ENCODE results near the gene COMTD1.

The COMTD1 gene

DNA sequence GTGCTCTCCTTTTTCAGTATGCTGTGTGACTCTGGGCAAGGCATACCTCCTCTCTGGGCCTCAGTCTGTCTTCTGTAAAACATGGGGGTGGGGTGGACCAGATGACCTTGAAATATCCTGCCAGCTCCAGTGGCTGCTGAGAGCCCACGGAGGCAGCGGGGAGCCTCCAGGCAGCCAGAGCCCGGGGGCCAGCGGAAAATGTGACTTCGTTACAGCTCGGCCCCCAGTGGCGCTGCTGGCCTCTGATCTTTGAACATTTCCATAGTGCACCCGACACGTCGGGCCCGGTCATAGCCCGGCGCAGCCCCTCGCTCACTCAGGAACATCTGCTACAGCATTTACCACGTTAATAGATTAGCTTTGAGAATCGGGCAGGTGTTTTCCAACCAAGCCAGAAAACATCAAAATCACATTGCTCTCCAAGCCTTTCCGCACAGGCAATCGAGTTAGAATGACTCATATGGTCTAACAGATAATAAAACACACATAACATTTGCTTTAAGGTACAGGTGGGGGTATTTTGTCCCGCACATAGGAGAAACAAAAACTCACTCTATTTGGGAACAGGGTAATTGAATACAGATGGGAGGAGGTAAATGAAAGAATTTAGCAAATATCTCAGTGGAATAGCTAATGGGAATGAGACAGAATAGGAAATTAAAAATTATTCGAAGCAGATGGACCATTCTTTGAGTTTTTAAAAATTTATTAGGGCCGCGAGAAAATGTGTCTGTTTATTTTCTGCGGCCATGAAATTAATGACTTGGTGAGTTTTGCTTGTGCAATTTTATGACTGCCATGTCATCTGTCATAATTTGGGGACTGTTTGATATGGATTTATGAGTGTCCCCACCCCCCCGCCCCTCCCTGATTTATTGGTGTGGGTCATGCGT lies 26.3 kb upstream of the COMTD1 start:
- TF ChIP-seq, protein P1, sequence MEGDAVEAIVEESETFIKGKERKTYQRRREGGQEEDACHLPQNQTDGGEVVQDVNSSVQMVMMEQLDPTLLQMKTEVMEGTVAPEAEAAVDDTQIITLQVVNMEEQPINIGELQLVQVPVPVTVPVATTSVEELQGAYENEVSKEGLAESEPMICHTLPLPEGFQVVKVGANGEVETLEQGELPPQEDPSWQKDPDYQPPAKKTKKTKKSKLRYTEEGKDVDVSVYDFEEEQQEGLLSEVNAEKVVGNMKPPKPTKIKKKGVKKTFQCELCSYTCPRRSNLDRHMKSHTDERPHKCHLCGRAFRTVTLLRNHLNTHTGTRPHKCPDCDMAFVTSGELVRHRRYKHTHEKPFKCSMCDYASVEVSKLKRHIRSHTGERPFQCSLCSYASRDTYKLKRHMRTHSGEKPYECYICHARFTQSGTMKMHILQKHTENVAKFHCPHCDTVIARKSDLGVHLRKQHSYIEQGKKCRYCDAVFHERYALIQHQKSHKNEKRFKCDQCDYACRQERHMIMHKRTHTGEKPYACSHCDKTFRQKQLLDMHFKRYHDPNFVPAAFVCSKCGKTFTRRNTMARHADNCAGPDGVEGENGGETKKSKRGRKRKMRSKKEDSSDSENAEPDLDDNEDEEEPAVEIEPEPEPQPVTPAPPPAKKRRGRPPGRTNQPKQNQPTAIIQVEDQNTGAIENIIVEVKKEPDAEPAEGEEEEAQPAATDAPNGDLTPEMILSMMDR (IDR thresholded peaks at IDR 0.05; ENCODE audit: low read depth, low read length), result no peak
- H3K4me3 ChIP-seq (replicated peaks in 1 of 2; ENCODE audit: low read depth in 2 of 2, low read length in 2 of 2), result no peak overlapping the region
- no peak for DNase-seq (ENCODE audit: low read depth in 2 of 2)

DNA sequence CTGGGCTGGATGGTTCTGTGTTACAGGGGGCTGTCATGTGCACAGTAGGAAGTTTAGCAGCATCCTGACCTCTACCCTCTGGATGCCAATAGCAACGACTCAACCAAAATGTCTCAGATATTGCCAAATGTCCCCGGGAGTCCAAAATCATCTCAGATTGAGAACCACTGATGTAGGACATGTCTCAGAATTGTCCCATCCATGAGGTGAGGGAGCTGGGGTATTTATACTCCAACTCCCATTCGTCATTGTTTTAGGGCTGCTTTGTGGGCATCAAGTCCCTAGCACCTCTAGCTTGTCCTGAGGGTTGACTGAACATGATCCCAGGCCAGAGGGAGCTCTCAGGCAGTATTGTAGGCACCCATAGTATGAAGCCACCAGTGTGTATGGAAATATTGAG lies 25.2 kb upstream of the COMTD1 start:
- no peak for DNase-seq (ENCODE audit: low read depth in 2 of 2)
- TF ChIP-seq, protein P1 (IDR thresholded peaks at IDR 0.05; ENCODE audit: low read depth, low read length), result no peak
- H3K4me3 ChIP-seq (replicated peaks in 1 of 2; ENCODE audit: low read depth in 2 of 2, low read length in 2 of 2), result no peak overlapping the region

DNA sequence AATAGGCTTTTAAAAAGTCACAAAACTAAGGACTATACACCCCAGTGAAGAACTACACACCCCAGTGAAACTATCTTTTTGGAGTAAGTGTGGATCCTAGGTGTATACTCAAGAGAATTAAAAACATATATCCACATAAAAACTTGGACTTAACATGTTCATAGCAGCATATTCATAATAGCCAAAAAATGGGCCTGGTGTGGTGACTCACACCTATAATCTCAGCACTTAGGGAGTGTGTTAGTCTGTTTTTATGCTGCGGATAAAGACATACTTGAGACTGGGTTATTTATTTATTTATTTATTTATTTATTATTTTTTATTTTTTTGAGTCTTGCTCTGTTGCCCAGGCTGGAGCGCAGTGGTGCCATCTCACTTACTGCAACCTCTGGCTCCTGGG lies 19.0 kb upstream of the COMTD1 start:
- DNase-seq (ENCODE audit: low read depth in 2 of 2), result no peak
- TF ChIP-seq, protein P1 (IDR thresholded peaks at IDR 0.05; ENCODE audit: low read depth, low read length), result no peak
- H3K4me3 ChIP-seq (replicated peaks in 1 of 2; ENCODE audit: low read depth in 2 of 2, low read length in 2 of 2), result no peak overlapping the region

DNA sequence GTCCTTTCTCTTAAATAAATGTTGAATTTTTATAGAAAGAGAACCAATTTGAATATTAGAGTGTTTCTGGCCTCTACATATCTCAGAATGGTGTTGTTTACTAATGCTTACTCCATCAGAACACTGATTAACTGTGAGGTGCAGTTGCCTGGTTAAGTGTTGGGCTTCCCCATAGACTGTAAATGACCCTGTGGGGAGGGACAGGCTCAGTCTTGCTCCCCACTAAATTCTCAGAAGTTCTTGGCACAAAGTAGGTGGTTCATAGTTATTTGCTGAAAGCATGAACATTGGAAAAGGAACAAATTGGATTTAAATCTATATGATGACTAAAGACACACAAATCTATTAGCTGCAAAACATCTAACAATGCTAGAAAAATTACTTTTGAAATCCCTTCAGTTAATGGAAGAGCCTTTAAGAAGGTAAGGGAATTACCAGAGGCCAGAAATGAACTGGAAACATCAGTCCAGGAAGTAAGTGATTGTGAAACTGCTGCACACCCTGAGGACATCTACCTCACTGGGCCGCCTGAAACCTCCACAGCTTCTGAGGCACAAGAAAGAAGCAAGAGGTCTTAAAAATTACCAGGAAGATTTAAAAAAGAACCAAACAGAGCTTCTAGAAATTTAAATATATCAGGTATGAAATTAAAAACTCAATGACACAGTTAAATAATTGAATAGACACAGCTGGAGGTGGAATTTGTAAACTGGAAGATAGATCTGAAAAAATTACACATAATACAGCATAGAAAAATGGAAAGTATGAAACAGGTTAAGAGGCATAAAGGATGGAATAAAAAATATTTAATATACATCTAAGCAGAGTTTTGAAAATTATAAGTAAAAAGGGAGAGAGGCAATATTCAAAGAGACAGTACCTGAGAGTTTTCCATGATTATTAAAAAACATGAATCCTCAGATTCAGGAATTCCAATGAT lies 17.8 kb upstream of the COMTD1 start:
- TF ChIP-seq, protein P1 (IDR thresholded peaks at IDR 0.05; ENCODE audit: low read depth, low read length), result no peak
- DNase-seq (ENCODE audit: low read depth in 2 of 2), result no peak
- no peak overlapping the region for H3K4me3 ChIP-seq (replicated peaks in 1 of 2; ENCODE audit: low read depth in 2 of 2, low read length in 2 of 2)

DNA sequence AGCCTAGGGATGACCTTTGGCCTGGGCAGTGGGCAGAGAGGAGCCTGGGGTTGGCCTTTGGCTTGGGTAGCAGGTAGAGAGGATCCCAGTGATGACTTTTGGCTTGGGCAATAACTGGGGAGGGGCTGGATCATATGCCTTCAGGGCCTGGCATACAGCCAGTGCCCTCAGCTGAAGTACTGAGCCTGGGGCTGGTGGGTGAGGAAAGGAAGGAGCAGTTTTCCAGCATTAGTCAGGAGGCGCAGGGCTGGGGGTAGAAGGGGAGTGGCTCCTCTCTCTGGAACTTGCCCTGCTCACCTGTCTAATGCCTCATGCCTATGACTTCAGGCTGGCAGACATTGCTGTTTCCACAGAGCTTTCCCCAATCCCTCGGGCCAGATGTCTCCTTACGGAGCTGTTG lies 15.2 kb upstream of the COMTD1 start:
- H3K4me3 ChIP-seq (replicated peaks in 1 of 2; ENCODE audit: low read depth in 2 of 2, low read length in 2 of 2), result no peak overlapping the region
- DNase-seq (ENCODE audit: low read depth in 2 of 2), result no peak
- TF ChIP-seq, protein P1 (IDR thresholded peaks at IDR 0.05; ENCODE audit: low read depth, low read length), result no peak

DNA sequence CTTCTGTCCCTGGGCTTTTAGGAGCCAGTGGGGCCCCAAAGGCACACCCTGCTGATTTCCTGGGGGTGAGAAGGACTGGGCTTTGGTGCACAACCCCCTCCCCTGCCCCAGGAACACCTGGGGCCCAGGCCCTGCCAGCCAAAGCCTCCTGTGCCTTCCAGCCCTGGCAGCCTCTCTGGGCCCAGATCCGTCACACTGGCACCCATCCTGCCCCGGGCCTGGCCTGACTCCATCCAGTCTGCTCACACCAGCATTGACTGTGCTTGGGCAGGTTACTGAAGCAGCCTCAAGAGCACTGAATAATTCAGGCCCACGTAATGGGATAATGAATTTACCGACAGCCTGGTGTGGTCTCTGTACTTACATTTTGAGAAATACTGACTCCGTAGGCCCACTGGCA lies 12.0 kb upstream of the COMTD1 start:
- TF ChIP-seq, protein P1 (IDR thresholded peaks at IDR 0.05; ENCODE audit: low read depth, low read length), result no peak
- H3K4me3 ChIP-seq (replicated peaks in 1 of 2; ENCODE audit: low read depth in 2 of 2, low read length in 2 of 2), result no peak overlapping the region
- DNase-seq (ENCODE audit: low read depth in 2 of 2), result no peak
